DOHH2 (cell line): ENCODE data around the gene AIP.

ENCODE experiments used
- H3F3A ChIP-seq: fragments of 200-600 bp; sonication (generic), shearing (Covaris generic); 2 replicates; pipeline ENCODE4 v1.6.0; 2016; ENCODE audit warnings: antibody characterized with exemption, mild to moderate bottlenecking; ENCODE audit not compliant: control insufficient read depth, insufficient read depth
- H3K27ac ChIP-seq: fragments of 200-600 bp; sonication (generic); 2 replicates; pipeline ENCODE4 v1.5.1; 2014; ENCODE audit warnings: low read depth, mild to moderate bottlenecking, low read length, moderate library complexity
- H3K27me3 ChIP-seq: fragments of 200-600 bp; sonication (generic); 2 replicates; pipeline ENCODE4 v1.6.1; 2014; ENCODE audit warnings: mild to moderate bottlenecking, low read length, mixed read lengths; ENCODE audit not compliant: control insufficient read depth
- H3K36me3 ChIP-seq: fragments of 200-600 bp; sonication (generic); 2 replicates; pipeline ENCODE4 v1.6.1; 2014; ENCODE audit warnings: mild to moderate bottlenecking, low read length, moderate library complexity, mixed read lengths; ENCODE audit not compliant: control insufficient read depth
- H3K4me1 ChIP-seq: fragments of 200-600 bp; sonication (generic); 2 replicates; pipeline ENCODE4 v1.6.1; 2014; ENCODE audit warnings: mild to moderate bottlenecking, low read length, mixed read lengths; ENCODE audit not compliant: control insufficient read depth
- H3K4me2 ChIP-seq: fragments of 200-600 bp; sonication (generic); 2 replicates; pipeline ENCODE4 v1.6.0; 2014; ENCODE audit warnings: mild to moderate bottlenecking, low read length, moderate library complexity
- H3K4me3 ChIP-seq: fragments of 200-600 bp; sonication (generic); 2 replicates; pipeline ENCODE4 v1.5.1; 2014; ENCODE audit warnings: mild to moderate bottlenecking, low read length, mixed read lengths
- H3K79me2 ChIP-seq: fragments of 200-600 bp; sonication (generic); 2 replicates; pipeline ENCODE4 v1.6.1; 2014; ENCODE audit warnings: mild to moderate bottlenecking, low read length, mixed read lengths; ENCODE audit not compliant: control insufficient read depth
- H3K9me2 ChIP-seq: fragments of 200-600 bp; sonication (generic); replicated peaks from 2 replicates; pipeline ENCODE4 v1.6.1; 2014; ENCODE audit warnings: mild to moderate bottlenecking, low read length, mixed read lengths; ENCODE audit not compliant: control insufficient read depth
- H3K9me3 ChIP-seq: fragments of 200-600 bp; sonication (generic); 2 replicates; pipeline ENCODE4 v1.6.1; 2014; ENCODE audit warnings: antibody characterized with exemption, low read length, mixed read lengths; ENCODE audit not compliant: control insufficient read depth, insufficient read depth
- H4K20me1 ChIP-seq: fragments of 200-600 bp; sonication (generic); 2 replicates; pipeline ENCODE4 v1.6.0; 2014; ENCODE audit warnings: low read depth, mild to moderate bottlenecking, antibody characterized with exemption, low read length, moderate library complexity; ENCODE audit not compliant: control insufficient read depth, insufficient read depth
- EZH2phosphoT487 ChIP-seq: fragments of 200-600 bp; sonication (generic); IDR thresholded peaks from 2 replicates; pipeline ENCODE4 v1.6.1; 2017; ENCODE audit warnings: borderline replicate concordance, mild to moderate bottlenecking, antibody characterized with exemption, low read length, moderate library complexity, mixed read lengths
- TF ChIP-seq, protein P1 (sequence below): fragments of 200-600 bp; sonication (generic); IDR thresholded peaks from one replicate; pipeline ENCODE4 v1.5.1; 2014; ENCODE audit warnings: antibody characterized with exemption, mild to moderate bottlenecking, low read depth, low read length; ENCODE audit not compliant: poor library complexity, severe bottlenecking

AIP gene

DNA sequence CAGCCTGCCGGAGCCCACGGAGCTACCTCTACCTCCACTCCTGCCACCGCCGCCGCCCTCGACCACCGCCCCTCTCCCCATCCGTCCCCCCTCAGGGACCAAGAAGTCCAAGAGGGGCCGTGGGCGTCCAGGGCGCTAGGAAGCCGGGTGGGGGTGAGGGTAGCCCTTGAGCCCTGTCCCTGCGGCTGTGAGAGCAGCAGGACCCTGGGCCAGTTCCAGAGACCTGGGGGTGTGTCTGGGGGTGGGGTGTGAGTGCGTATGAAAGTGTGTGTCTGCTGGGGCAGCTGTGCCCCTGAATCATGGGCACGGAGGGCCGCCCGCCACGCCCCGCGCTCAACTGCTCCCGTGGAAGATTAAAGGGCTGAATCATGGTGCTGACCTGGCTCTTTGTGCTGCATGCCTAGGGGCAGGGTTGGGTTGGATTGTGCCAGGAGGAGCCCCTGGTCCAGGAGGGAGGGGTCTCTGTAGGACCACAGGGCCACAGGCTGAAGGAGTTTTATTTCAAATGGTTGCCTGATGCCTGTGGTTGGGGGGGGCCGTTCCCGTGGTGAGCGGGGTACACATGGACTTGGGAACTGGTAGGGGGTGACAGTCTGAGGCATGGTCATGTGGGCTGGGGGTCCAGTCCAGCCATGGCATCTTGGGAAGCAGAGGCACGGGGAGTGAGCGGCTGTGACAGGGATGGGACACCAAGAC is 47.6 kb upstream of the AIP start:
- Histone ChIP-seq H3K4me3 (peak overlapping the region; percentile 90), H3K79me2 (peaks cover 70% of the 10 kb centered on the region), H3K9me3 (no peaks in the 10 kb centered on the region), H3F3A (peaks cover 36% of the 10 kb centered on the region), H3K36me3 (peaks cover 93% of the 10 kb centered on the region), H3K4me2 (peak overlapping the region; percentile 94), H3K9me2 (no peaks in the 10 kb centered on the region), H3K27me3 (no peaks in the 10 kb centered on the region), H3K4me1 (peaks cover 60% of the 10 kb centered on the region), H3K27ac (peak overlapping the region; percentile 97), H4K20me1 (peaks cover 12% of the 10 kb centered on the region; the same call in 1 of the 2 replicates)
- TF ChIP-seq, protein P1, sequence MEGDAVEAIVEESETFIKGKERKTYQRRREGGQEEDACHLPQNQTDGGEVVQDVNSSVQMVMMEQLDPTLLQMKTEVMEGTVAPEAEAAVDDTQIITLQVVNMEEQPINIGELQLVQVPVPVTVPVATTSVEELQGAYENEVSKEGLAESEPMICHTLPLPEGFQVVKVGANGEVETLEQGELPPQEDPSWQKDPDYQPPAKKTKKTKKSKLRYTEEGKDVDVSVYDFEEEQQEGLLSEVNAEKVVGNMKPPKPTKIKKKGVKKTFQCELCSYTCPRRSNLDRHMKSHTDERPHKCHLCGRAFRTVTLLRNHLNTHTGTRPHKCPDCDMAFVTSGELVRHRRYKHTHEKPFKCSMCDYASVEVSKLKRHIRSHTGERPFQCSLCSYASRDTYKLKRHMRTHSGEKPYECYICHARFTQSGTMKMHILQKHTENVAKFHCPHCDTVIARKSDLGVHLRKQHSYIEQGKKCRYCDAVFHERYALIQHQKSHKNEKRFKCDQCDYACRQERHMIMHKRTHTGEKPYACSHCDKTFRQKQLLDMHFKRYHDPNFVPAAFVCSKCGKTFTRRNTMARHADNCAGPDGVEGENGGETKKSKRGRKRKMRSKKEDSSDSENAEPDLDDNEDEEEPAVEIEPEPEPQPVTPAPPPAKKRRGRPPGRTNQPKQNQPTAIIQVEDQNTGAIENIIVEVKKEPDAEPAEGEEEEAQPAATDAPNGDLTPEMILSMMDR: no peak
- no peak for TF ChIP-seq EZH2phosphoT487

DNA sequence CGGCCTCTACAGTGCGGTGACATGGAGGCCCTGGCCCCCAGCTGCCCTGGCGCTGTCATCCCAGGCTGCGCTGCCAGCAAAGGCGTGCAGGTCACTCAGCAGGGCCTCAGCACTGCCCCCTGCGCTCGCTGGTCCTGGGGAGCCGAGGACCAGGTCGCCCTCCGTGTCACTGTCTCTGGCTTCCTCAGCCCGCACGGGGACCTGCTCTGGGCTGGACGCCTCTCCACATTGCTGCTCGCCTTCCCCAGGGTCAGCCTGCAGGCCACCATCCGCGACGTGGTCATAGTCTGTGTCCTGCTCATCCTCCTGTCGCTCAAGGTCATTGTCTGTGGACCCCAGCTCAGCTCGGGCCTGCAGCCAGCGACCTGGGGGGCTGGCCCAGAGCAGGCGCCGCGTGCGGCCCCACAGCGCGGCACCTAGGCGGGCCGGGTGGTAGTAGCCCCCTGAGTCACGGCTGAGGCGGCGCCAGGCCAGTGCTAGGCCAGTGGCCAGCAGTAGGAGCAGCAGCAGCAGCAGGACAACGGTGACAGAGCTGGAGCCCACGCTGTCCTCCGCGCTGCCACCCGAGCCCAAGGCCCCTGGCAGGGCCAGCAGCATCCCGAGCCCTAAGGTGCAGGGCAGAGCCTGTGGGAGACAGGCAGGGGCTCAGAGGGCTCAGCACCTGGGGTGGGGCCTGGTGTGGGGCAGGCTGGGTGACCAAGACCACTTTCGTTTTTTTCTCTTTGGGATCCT is 46.9 kb upstream of the AIP start:
- peak overlapping the region; percentile 94 for H3K4me2 ChIP-seq
- H3K36me3 ChIP-seq: peaks cover 91% of the 10 kb centered on the region
- no peaks in the 10 kb centered on the region for H3K27me3 ChIP-seq
- peaks cover 12% of the 10 kb centered on the region; the same call in 1 of the 2 replicates for H4K20me1 ChIP-seq
- H3K4me3 ChIP-seq: peak overlapping the region; percentile 90
- peaks cover 64% of the 10 kb centered on the region for H3K79me2 ChIP-seq
- H3K9me3 ChIP-seq: no peaks in the 10 kb centered on the region
- H3K4me1 ChIP-seq: peaks cover 67% of the 10 kb centered on the region
- no peak for TF ChIP-seq EZH2phosphoT487
- TF ChIP-seq, protein P1: no peak
- H3F3A ChIP-seq: peaks cover 38% of the 10 kb centered on the region
- H3K27ac ChIP-seq: peak overlapping the region; percentile 97
- H3K9me2 ChIP-seq: no peaks in the 10 kb centered on the region

DNA sequence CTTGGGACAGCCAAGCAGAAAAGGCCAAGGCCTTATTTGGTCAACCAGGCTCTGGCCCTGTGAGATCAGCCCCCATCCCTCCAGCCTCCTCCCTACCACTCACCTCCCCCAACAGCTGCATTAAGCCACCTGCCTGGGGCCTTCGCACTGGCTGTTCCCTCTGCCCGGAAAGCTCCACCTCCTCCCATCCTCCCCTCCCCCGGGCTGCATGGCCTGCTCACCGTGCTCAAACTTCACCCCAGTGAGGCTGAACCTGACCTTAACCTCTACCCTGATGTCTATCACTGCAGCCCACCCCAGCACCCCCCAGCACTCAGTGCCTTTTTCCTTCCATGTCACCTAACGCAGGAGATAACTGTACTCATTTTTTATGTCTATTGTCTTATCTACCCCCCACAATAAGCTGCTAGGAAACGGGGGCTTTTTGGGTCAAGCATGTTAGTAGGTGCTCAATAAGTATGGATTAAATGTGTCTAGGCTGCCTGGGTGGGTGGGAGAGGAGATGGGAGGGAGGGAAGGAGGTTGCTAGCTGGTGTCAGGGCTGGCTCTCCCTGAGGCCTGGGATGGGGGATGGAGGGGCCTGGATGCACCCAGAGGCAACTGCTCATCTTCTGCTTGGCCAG is 46.3 kb upstream of the AIP start:
- H4K20me1 ChIP-seq: peaks cover 12% of the 10 kb centered on the region; the same call in 1 of the 2 replicates
- H3K9me2 ChIP-seq: no peaks in the 10 kb centered on the region
- H3K36me3 ChIP-seq: peaks cover 91% of the 10 kb centered on the region
- TF ChIP-seq EZH2phosphoT487: no peak
- TF ChIP-seq, protein P1: no peak
- peaks cover 43% of the 10 kb centered on the region for H3F3A ChIP-seq
- peak overlapping the region; percentile 90 for H3K4me3 ChIP-seq
- H3K9me3 ChIP-seq: no peaks in the 10 kb centered on the region
- H3K27me3 ChIP-seq: no peaks in the 10 kb centered on the region
- H3K27ac ChIP-seq: peak overlapping the region; percentile 97
- H3K4me1 ChIP-seq: peaks cover 72% of the 10 kb centered on the region
- H3K4me2 ChIP-seq: peak overlapping the region; percentile 94
- peaks cover 59% of the 10 kb centered on the region for H3K79me2 ChIP-seq
